Tibial nerve (tissue), 4 donors: ENCODE measurements around the gene NPR1. TPM values are rescaled to one million over a fixed set of nuclear protein-coding genes. Genes with fewer than 3 reads are reported as not detected.
"Not testable (repeated sequence)": the region's sequence is repeated elsewhere in the genome, so short reads cannot be mapped to it uniquely, and the experiment has no call there.

ENCODE experiments used
- DNase-seq, 2 donors: peaks; one replicate each; pipeline ENCODE4 v3.0.0-alpha.2; 2019; ENCODE audit warnings: low spot score in 2 of 2
- H3K27ac ChIP-seq, 4 donors: fragments of 200-600 bp; sonication (generic) in 3 of 4; one replicate each; pipeline ENCODE4 v1.5.1; 2017 to 2019; ENCODE audit warnings: mild to moderate bottlenecking in 1 of 4
- H3K27me3 ChIP-seq, 2 donors: fragments of 200-600 bp; sonication (generic) in 1 of 2; one replicate each; pipeline versions ENCODE4 v1.5.1 to v1.6.0; 2017 to 2019
- H3K36me3 ChIP-seq, 3 donors: fragments of 200-600 bp; sonication (generic); one replicate each; pipeline ENCODE4 v1.5.1; 2018 to 2019
- H3K4me1 ChIP-seq, 4 donors: fragments of 200-600 bp; sonication (generic) in 3 of 4; one replicate each; pipeline ENCODE4 v1.5.1; 2017 to 2019
- H3K4me3 ChIP-seq, 4 donors: fragments of 200-600 bp; sonication (generic) in 3 of 4; one replicate each; pipeline ENCODE4 v1.5.1; 2017 to 2019; ENCODE audit warnings: mild to moderate bottlenecking in 1 of 4, moderate library complexity in 1 of 4
- H3K9me3 ChIP-seq, 4 donors: fragments of 200-600 bp; sonication (generic) in 3 of 4; one replicate each; pipeline ENCODE4 v1.5.1; 2017 to 2019
- CTCF ChIP-seq, 5 experiments: fragments of 200-600 bp in 3 of 5; fragments of 450-650 bp in 2 of 5; sonication (generic) in 3 of 5; IDR thresholded peaks; one replicate each; pipeline ENCODE4 v1.5.1; 2016 to 2019; ENCODE audit warnings: antibody characterized with exemption in 5 of 5, mild to moderate bottlenecking in 3 of 5, moderate library complexity in 2 of 5
- EP300 ChIP-seq, 2 donors: sonication (generic); formaldehyde crosslinking; IDR thresholded peaks; one replicate each; pipeline ENCODE4 v1.6.1; 2017; ENCODE audit warnings: antibody characterized with exemption in 2 of 2, mild to moderate bottlenecking in 1 of 2
- POLR2A ChIP-seq, 2 donors: fragments of 450-650 bp; IDR thresholded peaks; one replicate each; pipeline ENCODE4 v1.6.1; 2017; ENCODE audit warnings: antibody characterized with exemption in 2 of 2, mild to moderate bottlenecking in 2 of 2, moderate library complexity in 2 of 2
- WGBS, 2 donors: methylation state at CpG; one replicate each; pipeline ENCODE4 v1.1.5; 2018; 5-methylcytosine and 5-hydroxymethylcytosine counted together
- total RNA-seq, 4 donors: library from RNA; depleted of rRNA; stranded (reverse); fragments of >200 nt; gene quantifications; one replicate each; pipeline ENCODE4 v1.1.0, GENCODE V29; 2016

NPR1 gene
- total RNA-seq, 4 donors from 2014 or later: 36.9 to 87.5 (median 58.4) TPM

- no peak overlapping the region for H3K27ac ChIP-seq
- DNase-seq: no peak
- H3K27me3 ChIP-seq: no peaks in the 10 kb centered on the region
- H3K36me3 ChIP-seq: peaks cover 0 to 91% (median 32%) of the 10 kb centered on the region in 3 donors
- no peaks in the 10 kb centered on the region for H3K9me3 ChIP-seq
- WGBS, 2 donors: 77 to 87% methylated on average over 3 of the region's 3 CpGs
- peaks cover 0 to 69% (median 19%) of the 10 kb centered on the region in 4 donors for H3K4me1 ChIP-seq
- no peak for TF ChIP-seq POLR2A (IDR thresholded peaks at IDR 0.05)
- no peak for TF ChIP-seq CTCF (IDR thresholded peaks at IDR 0.05)
- TF ChIP-seq EP300 (IDR thresholded peaks at IDR 0.05): no peak
- no peak overlapping the region for H3K4me3 ChIP-seq
These were observed 39.2 kb upstream of the NPR1 start for GRCh38 chr1:153639280-153639679.

- not testable (repeated sequence) for H3K27ac ChIP-seq, H3K9me3 ChIP-seq, DNase-seq, H3K27me3 ChIP-seq, H3K4me3 ChIP-seq
- Histone ChIP-seq H3K36me3 (peaks cover 0 to 100% (median 32%) of the 10 kb centered on the region in 3 donors), H3K4me1 (peaks cover 0 to 72% (median 14%) of the 10 kb centered on the region in 4 donors)
- 93 to 98% methylated on average over 4 to 5 of the region's 5 CpGs for WGBS, 2 donors
These were observed 38.3 kb upstream of the NPR1 start for GRCh38 chr1:153640213-153640612.

- Histone ChIP-seq H3K4me3 (no peak overlapping the region), H3K9me3 (no peaks in the 10 kb centered on the region), H3K4me1 (peaks cover 0 to 66% (median 8%) of the 10 kb centered on the region in 4 donors), H3K27ac (no peak overlapping the region), H3K27me3 (no peaks in the 10 kb centered on the region), H3K36me3 (peaks cover 0 to 100% (median 32%) of the 10 kb centered on the region in 3 donors)
- 63 to 73% methylated on average over 6 of the region's 6 CpGs for WGBS, 2 donors
- TF ChIP-seq POLR2A (IDR thresholded peaks at IDR 0.05) (no peak), EP300 (IDR thresholded peaks at IDR 0.05) (no peak), CTCF (IDR thresholded peaks at IDR 0.05) (no peak)
- DNase-seq: no peak
These were observed 37.6 kb upstream of the NPR1 start for GRCh38 chr1:153640861-153641260.

- Histone ChIP-seq H3K27me3 (no peaks in the 10 kb centered on the region), H3K27ac (no peak overlapping the region), H3K4me1 (peaks cover 0 to 63% (median 0%) of the 10 kb centered on the region in 4 donors), H3K9me3 (no peaks in the 10 kb centered on the region), H3K36me3 (peaks cover 0 to 98% (median 31%) of the 10 kb centered on the region in 3 donors), H3K4me3 (no peak overlapping the region)
- TF ChIP-seq CTCF (IDR thresholded peaks at IDR 0.05) (no peak), POLR2A (IDR thresholded peaks at IDR 0.05) (no peak), EP300 (IDR thresholded peaks at IDR 0.05) (no peak)
- 81 to 86% methylated on average over 11 of the region's 11 CpGs for WGBS, 2 donors
- no peak for DNase-seq
These were observed 36.3 kb upstream of the NPR1 start for GRCh38 chr1:153642161-153642560.

GRCh38 chr1:153643100-153643499 lies 35.4 kb upstream of the NPR1 start:
- DNase-seq: no peak
- WGBS, 2 donors: 87% methylated on average over 11 of the region's 11 CpGs

More at GRCh38 chr1:153643100-153643499, 35.4 kb upstream of the NPR1 start:
- peak overlapping the region in 1 of 4 donors; percentile 32 for H3K27ac ChIP-seq
- peaks cover 0 to 57% (median 2%) of the 10 kb centered on the region in 4 donors for H3K4me1 ChIP-seq
- no peaks in the 10 kb centered on the region for H3K27me3 ChIP-seq
- H3K4me3 ChIP-seq: no peak overlapping the region
- TF ChIP-seq POLR2A (IDR thresholded peaks at IDR 0.05): no peak
- TF ChIP-seq EP300 (IDR thresholded peaks at IDR 0.05): no peak
- no peak for TF ChIP-seq CTCF (IDR thresholded peaks at IDR 0.05)
- no peaks in the 10 kb centered on the region for H3K9me3 ChIP-seq
- H3K36me3 ChIP-seq: peaks cover 0 to 89% (median 23%) of the 10 kb centered on the region in 3 donors
